Suprapubic skin (tissue), 4 donors: Measurements from ENCODE around the gene CASP10. TPM values are rescaled to one million over a fixed set of nuclear protein-coding genes. Genes with fewer than 3 reads are reported as not detected.

Source experiments
- DNase-seq, 2 donors: peaks; one replicate each; pipeline ENCODE4 v3.0.0-alpha.2; 2019; ENCODE audit warnings: low spot score in 2 of 2
- H3K27ac ChIP-seq: fragments of 200-600 bp; sonication (generic); one replicate; pipeline ENCODE4 v1.5.1; 2019
- H3K27me3 ChIP-seq: fragments of 200-600 bp; sonication (generic); one replicate; pipeline ENCODE4 v1.5.1; 2019
- H3K36me3 ChIP-seq: fragments of 200-600 bp; sonication (generic); one replicate; pipeline ENCODE4 v1.5.1; 2019
- H3K4me1 ChIP-seq: fragments of 200-600 bp; sonication (generic); one replicate; pipeline ENCODE4 v1.5.1; 2019
- H3K4me3 ChIP-seq: fragments of 200-600 bp; sonication (generic); one replicate; pipeline ENCODE4 v1.5.1; 2019; ENCODE audit warnings: mild to moderate bottlenecking
- H3K9me3 ChIP-seq: fragments of 200-600 bp; sonication (generic); one replicate; pipeline ENCODE4 v1.5.1; 2019
- EP300 ChIP-seq: sonication (generic); formaldehyde crosslinking; IDR thresholded peaks from one replicate; pipeline ENCODE4 v1.6.1; 2017; ENCODE audit warnings: antibody characterized with exemption
- POLR2A ChIP-seq, 2 donors: fragments of 450-650 bp; IDR thresholded peaks; one replicate each; pipeline ENCODE4 v1.6.1; 2017; ENCODE audit warnings: antibody characterized with exemption in 2 of 2, mild to moderate bottlenecking in 2 of 2, moderate library complexity in 2 of 2
- POLR2AphosphoS5 ChIP-seq, 3 donors: sonication (generic); formaldehyde crosslinking; IDR thresholded peaks; one replicate each; pipeline ENCODE4 v1.6.1; 2017; ENCODE audit warnings: antibody characterized with exemption in 3 of 3
- WGBS: methylation state at CpG from one replicate; pipeline ENCODE4 v1.1.5; 2018; 5-methylcytosine and 5-hydroxymethylcytosine counted together
- total RNA-seq, 4 donors: library from RNA; depleted of rRNA; stranded (reverse); fragments of >200 nt; gene quantifications; one replicate each; pipeline ENCODE4 v1.1.0, GENCODE V29; 2016
- TF ChIP-seq, protein P1 (sequence below), 2 donors: fragments of 200-600 bp in 1 of 2; fragments of 450-650 bp in 1 of 2; sonication (generic) in 1 of 2; IDR thresholded peaks; one replicate each; pipeline ENCODE4 v1.5.1; 2016 to 2019; ENCODE audit warnings: antibody characterized with exemption in 2 of 2, mild to moderate bottlenecking in 1 of 2, moderate library complexity in 1 of 2

Gene CASP10
- total RNA-seq, 4 donors from 2014 or later, result 3.7 to 19.0 (median 7.4) TPM

DNA sequence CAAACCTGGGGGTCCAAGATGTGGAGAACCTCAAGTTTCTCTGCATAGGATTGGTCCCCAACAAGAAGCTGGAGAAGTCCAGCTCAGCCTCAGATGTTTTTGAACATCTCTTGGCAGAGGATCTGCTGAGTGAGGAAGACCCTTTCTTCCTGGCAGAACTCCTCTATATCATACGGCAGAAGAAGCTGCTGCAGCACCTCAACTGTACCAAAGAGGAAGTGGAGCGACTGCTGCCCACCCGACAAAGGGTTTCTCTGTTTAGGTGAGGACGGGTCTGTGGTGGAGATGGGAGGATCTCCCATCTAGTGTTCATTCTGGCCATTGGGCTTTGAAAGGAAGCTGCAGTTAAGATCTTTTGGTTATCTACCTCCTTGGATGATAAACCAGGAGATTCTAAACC is 2.9 kb downstream of the CASP10 start:
- TF ChIP-seq, protein P1, sequence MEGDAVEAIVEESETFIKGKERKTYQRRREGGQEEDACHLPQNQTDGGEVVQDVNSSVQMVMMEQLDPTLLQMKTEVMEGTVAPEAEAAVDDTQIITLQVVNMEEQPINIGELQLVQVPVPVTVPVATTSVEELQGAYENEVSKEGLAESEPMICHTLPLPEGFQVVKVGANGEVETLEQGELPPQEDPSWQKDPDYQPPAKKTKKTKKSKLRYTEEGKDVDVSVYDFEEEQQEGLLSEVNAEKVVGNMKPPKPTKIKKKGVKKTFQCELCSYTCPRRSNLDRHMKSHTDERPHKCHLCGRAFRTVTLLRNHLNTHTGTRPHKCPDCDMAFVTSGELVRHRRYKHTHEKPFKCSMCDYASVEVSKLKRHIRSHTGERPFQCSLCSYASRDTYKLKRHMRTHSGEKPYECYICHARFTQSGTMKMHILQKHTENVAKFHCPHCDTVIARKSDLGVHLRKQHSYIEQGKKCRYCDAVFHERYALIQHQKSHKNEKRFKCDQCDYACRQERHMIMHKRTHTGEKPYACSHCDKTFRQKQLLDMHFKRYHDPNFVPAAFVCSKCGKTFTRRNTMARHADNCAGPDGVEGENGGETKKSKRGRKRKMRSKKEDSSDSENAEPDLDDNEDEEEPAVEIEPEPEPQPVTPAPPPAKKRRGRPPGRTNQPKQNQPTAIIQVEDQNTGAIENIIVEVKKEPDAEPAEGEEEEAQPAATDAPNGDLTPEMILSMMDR (IDR thresholded peaks at IDR 0.05), result no peak
- no peak for TF ChIP-seq POLR2A (IDR thresholded peaks at IDR 0.05)
- TF ChIP-seq POLR2AphosphoS5 (IDR thresholded peaks at IDR 0.05), result no peak
- no peak for TF ChIP-seq EP300
- Histone ChIP-seq H3K27me3 (no peaks in the 10 kb centered on the region), H3K27ac (no peak overlapping the region), H3K36me3 (no peaks in the 10 kb centered on the region), H3K4me1 (peaks cover 26% of the 10 kb centered on the region), H3K4me3 (no peak overlapping the region), H3K9me3 (no peaks in the 10 kb centered on the region)
- DNase-seq, result no peak
- 70% methylated on average over 4 of the region's 4 CpGs for WGBS

DNA sequence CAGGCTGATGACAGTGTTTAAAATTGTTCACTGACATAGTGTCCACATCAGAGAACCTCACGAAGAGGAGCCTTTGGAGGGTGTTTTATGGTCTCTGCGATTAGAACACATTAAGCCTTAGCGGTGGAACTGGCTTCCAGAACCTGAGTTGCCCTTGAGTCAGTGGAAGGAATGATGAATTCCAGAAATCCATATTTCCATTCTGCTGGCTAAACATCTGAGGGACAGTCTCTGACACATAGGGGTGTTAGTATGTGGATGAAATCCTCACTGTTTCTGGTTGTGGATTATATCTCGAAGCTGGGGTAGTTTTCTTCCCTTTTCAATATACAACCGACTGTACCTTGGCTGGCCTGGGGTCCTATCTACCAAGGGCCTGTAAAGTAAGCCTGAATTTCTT is 4.0 kb downstream of the CASP10 start:
- Histone ChIP-seq H3K9me3 (no peaks in the 10 kb centered on the region), H3K27me3 (no peaks in the 10 kb centered on the region), H3K4me1 (peaks cover 26% of the 10 kb centered on the region), H3K4me3 (no peak overlapping the region), H3K36me3 (no peaks in the 10 kb centered on the region), H3K27ac (no peak overlapping the region)
- TF ChIP-seq EP300 (no peak), POLR2AphosphoS5 (IDR thresholded peaks at IDR 0.05) (no peak), POLR2A (IDR thresholded peaks at IDR 0.05) (no peak)
- TF ChIP-seq, protein P1 (IDR thresholded peaks at IDR 0.05), result no peak
- no peak for DNase-seq
- 89% methylated on average over 5 of the region's 5 CpGs for WGBS

DNA sequence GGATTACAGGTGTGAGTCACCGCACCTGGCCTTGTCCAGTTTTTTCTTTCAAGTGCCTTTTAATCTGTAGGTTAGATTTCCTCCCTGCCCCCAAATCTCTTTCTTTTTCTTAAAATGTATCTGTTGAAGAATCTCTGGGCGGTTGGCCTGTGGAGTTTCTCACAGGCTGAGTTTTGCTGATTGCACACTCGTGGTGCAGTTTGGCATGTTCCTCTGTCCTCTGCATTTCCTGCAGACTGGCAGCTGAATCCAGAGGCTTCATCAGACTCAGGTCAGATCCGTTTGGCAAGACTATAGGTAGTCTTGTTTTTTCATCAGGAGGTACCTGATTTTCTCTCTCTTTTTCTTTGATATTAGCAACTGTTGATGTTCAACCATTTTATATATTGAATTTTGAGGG is 5.5 kb downstream of the CASP10 start:
- WGBS, result 93% methylated on average over 4 of the region's 4 CpGs
- no peak for DNase-seq
- no peak for TF ChIP-seq POLR2A (IDR thresholded peaks at IDR 0.05)
- no peak for TF ChIP-seq EP300
- no peak for TF ChIP-seq POLR2AphosphoS5 (IDR thresholded peaks at IDR 0.05)
- Histone ChIP-seq H3K9me3 (no peaks in the 10 kb centered on the region), H3K36me3 (peaks cover 7% of the 10 kb centered on the region), H3K27ac (no peak overlapping the region), H3K27me3 (no peaks in the 10 kb centered on the region), H3K4me3 (no peak overlapping the region), H3K4me1 (peaks cover 20% of the 10 kb centered on the region)

DNA sequence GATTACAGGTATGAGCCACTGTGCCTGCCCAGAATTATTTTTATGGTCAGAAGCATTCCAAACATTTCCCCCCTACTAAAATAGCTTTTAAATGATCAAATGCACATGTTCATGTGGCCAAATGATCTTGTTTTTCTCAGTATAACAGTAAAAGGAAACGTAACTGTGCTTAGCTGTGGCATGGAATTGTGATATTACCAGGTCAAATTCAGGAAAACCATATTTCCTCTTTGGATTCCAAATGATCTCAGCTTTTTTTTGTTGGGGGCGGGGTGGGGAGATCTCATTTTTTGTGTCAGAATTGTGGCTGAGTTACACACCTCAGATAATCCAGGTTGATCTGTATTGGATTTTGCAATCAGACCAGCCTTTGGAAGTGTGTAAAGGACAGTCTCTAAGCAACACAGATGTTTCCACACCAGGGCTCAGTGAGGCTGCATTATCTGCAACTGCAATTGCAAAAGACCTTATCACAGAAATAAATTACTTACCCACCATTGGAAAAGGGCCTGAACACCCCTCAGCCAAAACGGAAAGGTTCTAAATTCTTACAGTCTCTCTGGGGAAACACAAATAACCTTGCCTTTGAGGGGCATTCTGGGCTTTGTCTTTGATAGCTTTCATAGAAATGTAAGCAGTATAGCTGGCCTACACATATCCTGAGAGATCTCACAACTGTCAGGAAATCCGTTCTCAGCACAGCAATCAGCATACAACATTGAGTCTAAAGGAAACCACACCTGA is 8.4 kb downstream of the CASP10 start:
- H3K27ac ChIP-seq, result peak overlapping the region; percentile 36
- WGBS, result 61% methylated on average over 4 of the region's 4 CpGs
- H3K27me3 ChIP-seq, result no peaks in the 10 kb centered on the region
- no peak for DNase-seq
- H3K9me3 ChIP-seq, result no peaks in the 10 kb centered on the region
- peaks cover 19% of the 10 kb centered on the region for H3K36me3 ChIP-seq
- H3K4me1 ChIP-seq, result no peaks in the 10 kb centered on the region
- TF ChIP-seq POLR2AphosphoS5 (IDR thresholded peaks at IDR 0.05) (no peak), POLR2A (IDR thresholded peaks at IDR 0.05) (no peak), EP300 (no peak)
- TF ChIP-seq, protein P1 (IDR thresholded peaks at IDR 0.05), result no peak
- H3K4me3 ChIP-seq, result no peak overlapping the region

DNA sequence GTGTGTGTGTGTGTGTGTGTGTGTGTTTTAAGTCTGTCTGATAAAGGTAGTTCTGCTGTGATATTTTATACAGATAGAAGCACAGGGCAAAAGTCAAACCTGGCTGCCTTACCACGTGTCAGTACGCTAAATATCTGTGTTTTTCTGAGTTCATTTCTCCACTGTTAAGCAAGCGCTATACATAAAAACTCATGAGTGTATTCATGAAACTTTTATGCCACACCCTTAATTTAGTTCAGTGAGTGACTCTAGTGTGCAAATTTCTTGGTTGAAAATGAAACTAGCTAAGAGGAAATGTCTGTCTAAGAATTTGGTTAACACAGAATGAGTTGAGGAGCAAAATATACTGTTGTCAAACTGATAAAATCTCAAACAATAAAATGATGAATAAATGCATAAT is 11.2 kb downstream of the CASP10 start:
- TF ChIP-seq, protein P1 (IDR thresholded peaks at IDR 0.05), result no peak
- TF ChIP-seq POLR2A (IDR thresholded peaks at IDR 0.05) (no peak), EP300 (no peak), POLR2AphosphoS5 (IDR thresholded peaks at IDR 0.05) (no peak)
- H3K27ac ChIP-seq, result no peak overlapping the region
- no peaks in the 10 kb centered on the region for H3K4me1 ChIP-seq
- H3K27me3 ChIP-seq, result no peaks in the 10 kb centered on the region
- H3K4me3 ChIP-seq, result no peak overlapping the region
- WGBS, result 58% methylated on average over 3 of the region's 3 CpGs
- no peaks in the 10 kb centered on the region for H3K9me3 ChIP-seq
- H3K36me3 ChIP-seq, result peaks cover 21% of the 10 kb centered on the region
- no peak for DNase-seq
